Osteocyte (in vitro differentiated cells): ENCODE results near the gene DNAI2. TPM values are rescaled to one million over a fixed set of nuclear protein-coding genes. Genes with fewer than 3 reads are reported as not detected.

Experiments
- DNase-seq: peaks from one replicate; pipeline ENCODE4 v3.0.0; 2021; ENCODE audit warnings: mixed read lengths; ENCODE audit not compliant: unreplicated experiment; ENCODE audit errors: extremely low spot score
- H3K27ac Mint-ChIP-seq: one replicate; pipeline ENCODE4 v1.8.0; 2021; ENCODE audit warnings: mild to moderate bottlenecking, mixed read lengths; ENCODE audit not compliant: unreplicated experiment
- H3K27me3 Mint-ChIP-seq: one replicate; pipeline ENCODE4 v1.8.0; 2021; ENCODE audit warnings: mixed read lengths; ENCODE audit not compliant: unreplicated experiment
- H3K36me3 Mint-ChIP-seq: one replicate; pipeline ENCODE4 v1.8.0; 2021; ENCODE audit warnings: mixed read lengths; ENCODE audit not compliant: unreplicated experiment
- H3K4me1 Mint-ChIP-seq: one replicate; pipeline ENCODE4 v1.8.0; 2021; ENCODE audit warnings: mixed read lengths; ENCODE audit not compliant: unreplicated experiment
- H3K4me3 Mint-ChIP-seq: one replicate; pipeline ENCODE4 v1.8.0; 2021; ENCODE audit warnings: mild to moderate bottlenecking, moderate library complexity, mixed read lengths; ENCODE audit not compliant: unreplicated experiment
- H3K9me3 Mint-ChIP-seq: one replicate; pipeline ENCODE4 v1.8.0; 2021; ENCODE audit warnings: mixed read lengths; ENCODE audit not compliant: unreplicated experiment
- CTCF ChIP-seq: fragments of 200-600 bp; sonication (generic); IDR thresholded peaks from 2 replicates; pipeline ENCODE4 v1.5.0; 2021; ENCODE audit warnings: antibody characterized with exemption, mild to moderate bottlenecking, moderate library complexity
- total RNA-seq: library from RNA; stranded (reverse); gene quantifications from 2 replicates; pipeline ENCODE4 v1.2.1, GENCODE V29; 2021

Gene DNAI2
- total RNA-seq, 1 donor from 2014 or later: not detected

DNA sequence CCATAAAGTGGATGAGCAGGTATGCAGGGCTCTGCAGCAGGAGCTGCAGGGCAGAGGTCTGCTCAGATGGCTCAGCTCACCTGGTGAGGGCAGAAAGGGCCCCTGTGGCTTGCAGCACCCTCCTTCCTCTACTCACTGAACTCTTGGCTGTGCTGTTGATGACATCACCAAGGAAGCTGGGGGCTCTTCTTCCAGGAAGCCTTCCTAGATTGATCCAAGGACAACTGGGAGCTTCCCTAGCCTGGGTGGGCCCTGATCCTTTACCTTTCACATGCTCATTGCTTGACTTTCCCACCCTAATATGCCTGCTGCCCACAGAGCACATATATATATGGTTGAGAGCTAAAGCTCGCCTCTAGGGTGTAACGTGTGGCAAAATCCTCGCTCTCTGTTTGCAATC is 54.5 kb downstream of the DNAI2 start:
- Mint-ChIP-seq H3K27ac (no peak overlapping the region), H3K36me3 (no peaks in the 10 kb centered on the region), H3K27me3 (peaks cover 43% of the 10 kb centered on the region), H3K4me3 (no peak overlapping the region), H3K4me1 (peaks cover 2% of the 10 kb centered on the region), H3K9me3 (no peaks in the 10 kb centered on the region)
- no peak for DNase-seq
- TF ChIP-seq CTCF: no peak

GRCh38 chr17:74329378-74329777 is 55.3 kb downstream of the DNAI2 start:
- TF ChIP-seq CTCF: no peak
- Mint-ChIP-seq H3K4me3 (no peak overlapping the region), H3K9me3 (no peaks in the 10 kb centered on the region), H3K4me1 (peaks cover 2% of the 10 kb centered on the region), H3K36me3 (no peaks in the 10 kb centered on the region), H3K27ac (no peak overlapping the region), H3K27me3 (peaks cover 40% of the 10 kb centered on the region)
- DNase-seq: no peak

- no peaks in the 10 kb centered on the region for H3K9me3 Mint-ChIP-seq
- H3K4me1 Mint-ChIP-seq: peaks cover under 1% of the 10 kb centered on the region
- H3K27ac Mint-ChIP-seq: no peak overlapping the region
- peaks cover 29% of the 10 kb centered on the region for H3K27me3 Mint-ChIP-seq
- no peak for TF ChIP-seq CTCF
- DNase-seq: no peak
- H3K4me3 Mint-ChIP-seq: no peak overlapping the region
- no peaks in the 10 kb centered on the region for H3K36me3 Mint-ChIP-seq
Measured at GRCh38 chr17:74330446-74330845, 56.4 kb downstream of the DNAI2 start.

GRCh38 chr17:74332017-74332650 is 58.1 kb downstream of the DNAI2 start:
- no peaks in the 10 kb centered on the region for H3K4me1 Mint-ChIP-seq
- H3K27me3 Mint-ChIP-seq: peaks cover 24% of the 10 kb centered on the region
- H3K27ac Mint-ChIP-seq: no peak overlapping the region
- no peaks in the 10 kb centered on the region for H3K36me3 Mint-ChIP-seq
- DNase-seq: no peak
- no peaks in the 10 kb centered on the region for H3K9me3 Mint-ChIP-seq
- TF ChIP-seq CTCF: no peak
- no peak overlapping the region for H3K4me3 Mint-ChIP-seq

- no peaks in the 10 kb centered on the region for H3K9me3 Mint-ChIP-seq
- no peak overlapping the region for H3K27ac Mint-ChIP-seq
- no peak overlapping the region for H3K4me3 Mint-ChIP-seq
- no peaks in the 10 kb centered on the region for H3K4me1 Mint-ChIP-seq
- DNase-seq: no peak
- peaks cover 25% of the 10 kb centered on the region for H3K27me3 Mint-ChIP-seq
- H3K36me3 Mint-ChIP-seq: no peaks in the 10 kb centered on the region
- no peak for TF ChIP-seq CTCF
Measured at GRCh38 chr17:74332763-74333283, 58.8 kb downstream of the DNAI2 start.
